Measurements from ENCODE around the gene SYTL4. TPM values are rescaled to one million over a fixed set of nuclear protein-coding genes. Genes with fewer than 3 reads are reported as not detected.

SYTL4 gene
- total RNA-seq, 1 experiment from 2014 or later = 0.13 TPM

- H3K4me2 ChIP-seq (ENCODE audit: insufficient read depth, insufficient read length, low read length) = no peak overlapping the region
- no peak for DNase-seq
- H3K56ac ChIP-seq (ENCODE audit: insufficient read length, low read depth, low read length) = no peak overlapping the region
- no peaks in the 10 kb centered on the region for H3K23me2 ChIP-seq (ENCODE audit: insufficient read length, low read depth, low read length, poor library complexity, severe bottlenecking)
- Mint-ChIP-seq H3K27me3 (ENCODE audit: low read depth) (peaks cover 1% of the 10 kb centered on the region; the same call in 1 of the 2 replicates), H3K4me3 (no peak overlapping the region), H3K9me3 (peaks cover 11 to 70% of the 10 kb centered on the region in 2 experiments), H3K36me3 (ENCODE audit: insufficient read depth in 1 of 3, low read depth in 3 of 3) (no peaks in the 10 kb centered on the region; a peak in 1 of 7 replicates), H3K27ac (no peak overlapping the region), H3K4me1 (no peaks in the 10 kb centered on the region; a peak in 1 of 4 replicates)
- no peak overlapping the region for H4K5ac ChIP-seq (ENCODE audit: insufficient read length, low read depth, low read length)
- H4K91ac ChIP-seq (ENCODE audit: insufficient read length, low read depth, low read length) = no peak overlapping the region
- H4K8ac ChIP-seq (replicated peaks; ENCODE audit: insufficient read length, low read depth, low read length) = no peak overlapping the region
- H3K4ac ChIP-seq (ENCODE audit: low read depth, low read length) = no peak overlapping the region
- TF ChIP-seq CTCF (conservative IDR thresholded peaks at IDR 0.05) = no peak
- WGBS (ENCODE audit: extremely low coverage, insufficient read length, low lambda C conversion rate) = no CpG with 5 or more reads among the region's 4 CpGs
- H2BK5ac ChIP-seq (ENCODE audit: insufficient read length, low read length) = no peak overlapping the region
- no peaks in the 10 kb centered on the region for H3K4me1 ChIP-seq (ENCODE audit: insufficient read depth, low read length)
- H2BK12ac ChIP-seq (ENCODE audit: insufficient read length, low read depth, low read length) = no peak overlapping the region
- no peaks in the 10 kb centered on the region; the same call in 1 of the 2 replicates for H3K27me3 ChIP-seq (ENCODE audit: insufficient read depth, low read length)
- H4K20me1 ChIP-seq (ENCODE audit: control insufficient read depth, insufficient read depth, insufficient read length) = no peaks in the 10 kb centered on the region
- H3K9me3 ChIP-seq (ENCODE audit: control insufficient read depth, low read depth, low read length) = peaks cover 2% of the 10 kb centered on the region
- no peak overlapping the region for H2BK20ac ChIP-seq (ENCODE audit: low read depth, low read length, poor library complexity, severe bottlenecking)
- no peak overlapping the region for H3K23ac ChIP-seq (ENCODE audit: insufficient read length, low read depth, low read length)
- H3K18ac ChIP-seq (ENCODE audit: insufficient read length, low read depth, low read length) = no peak overlapping the region
- no peak overlapping the region for H3T11ph ChIP-seq (ENCODE audit: low read length)
- no peak overlapping the region for H3K14ac ChIP-seq (ENCODE audit: insufficient read depth, low read length)
- H3K9ac ChIP-seq (ENCODE audit: extremely low read depth, insufficient read length, low read length) = no peak overlapping the region
- no peak overlapping the region for H2BK15ac ChIP-seq (ENCODE audit: low read depth, low read length)
- no peak overlapping the region for H2AFZ ChIP-seq (ENCODE audit: low read length)
- H2AK5ac ChIP-seq (ENCODE audit: insufficient read length, low read length) = no peak overlapping the region
- no peak overlapping the region for H2BK120ac ChIP-seq (ENCODE audit: low read depth, low read length, poor library complexity, severe bottlenecking)
- no peak overlapping the region for H3K27ac ChIP-seq (ENCODE audit: insufficient read length, low read depth, low read length)
- H3K79me1 ChIP-seq (ENCODE audit: insufficient read depth, low read depth, low read length, poor library complexity, severe bottlenecking) = no peaks in the 10 kb centered on the region
- no peaks in the 10 kb centered on the region; the same call in 1 of the 2 replicates for H3K79me2 ChIP-seq (ENCODE audit: insufficient read depth, low read length)
Measured at GRCh38 chrX:100659431-100660137, 72.3 kb downstream of the SYTL4 start.

All from H9 (cell line).